Measurements from ENCODE around the gene COX11.

GRCh38 chr17:54996441-54996840, 28.0 kb upstream of the COX11 start:
- TF ChIP-seq KAT7 (CRISPR knock-in tag; IDR thresholded peaks at IDR 0.05; ENCODE audit: borderline replicate concordance) (no peak), ZNF512 (CRISPR knock-in tag; IDR thresholded peaks at IDR 0.05; ENCODE audit: borderline replicate concordance) (no peak), NR3C1 (CRISPR knock-in tag; conservative IDR thresholded peaks at IDR 0.05; ENCODE audit: low read depth) (no peak), ZNF281 (CRISPR knock-in tag; IDR thresholded peaks at IDR 0.05) (no peak), CTCF (IDR thresholded peaks at IDR 0.05) (no peak), PREB (CRISPR knock-in tag; IDR thresholded peaks at IDR 0.05; ENCODE audit: borderline replicate concordance) (no peak), TCF7 (CRISPR knock-in tag; IDR thresholded peaks at IDR 0.05; ENCODE audit: low read depth) (no peak), GABPB1 (CRISPR knock-in tag; IDR thresholded peaks at IDR 0.05) (no peak), ELF4 (CRISPR knock-in tag; IDR thresholded peaks at IDR 0.05; ENCODE audit: low read depth) (no peak), USF1 (CRISPR knock-in tag; IDR thresholded peaks at IDR 0.05) (no peak), FOXJ3 (CRISPR knock-in tag; IDR thresholded peaks at IDR 0.05; ENCODE audit: borderline replicate concordance) (no peak)
